Liver (tissue), 3 donors: ENCODE results near the gene PPM1E.

ENCODE experiments used
- FOXA1 ChIP-seq: IDR thresholded peaks from 2 replicates; pipeline ENCODE4 v1.6.1; 2016; ENCODE audit warnings: antibody characterized with exemption
- NR2F2 ChIP-seq: IDR thresholded peaks from 2 replicates; pipeline ENCODE4 v1.6.1; 2016; ENCODE audit warnings: antibody characterized with exemption
- RXRA ChIP-seq, 2 donors: IDR thresholded peaks; 2 replicates each; pipeline ENCODE4 v1.6.1; 2017 to 2018; ENCODE audit warnings: antibody characterized with exemption in 2 of 2, mild to moderate bottlenecking in 1 of 2
- TAF1 ChIP-seq: conservative IDR thresholded peaks from 2 replicates; pipeline ENCODE4 v1.6.1; 2016; ENCODE audit warnings: antibody characterized with exemption, mild to moderate bottlenecking
- TF ChIP-seq, protein P1 (sequence below): fragments of 150-350 bp; IDR thresholded peaks from 2 replicates; pipeline ENCODE4 v1.5.1; 2017; ENCODE audit warnings: improper control_type of control experiment, low read depth, low read length; ENCODE audit not compliant: missing input control
- TF ChIP-seq, protein P2 (sequence below): IDR thresholded peaks from 2 replicates; pipeline ENCODE4 v1.6.1; 2016; ENCODE audit warnings: antibody characterized with exemption
- TF ChIP-seq, protein P3 (sequence below): IDR thresholded peaks from 2 replicates; pipeline ENCODE4 v1.6.1; 2016; ENCODE audit warnings: antibody characterized with exemption
- donor health status: healthy.
- donor health status: healthy.

DNA sequence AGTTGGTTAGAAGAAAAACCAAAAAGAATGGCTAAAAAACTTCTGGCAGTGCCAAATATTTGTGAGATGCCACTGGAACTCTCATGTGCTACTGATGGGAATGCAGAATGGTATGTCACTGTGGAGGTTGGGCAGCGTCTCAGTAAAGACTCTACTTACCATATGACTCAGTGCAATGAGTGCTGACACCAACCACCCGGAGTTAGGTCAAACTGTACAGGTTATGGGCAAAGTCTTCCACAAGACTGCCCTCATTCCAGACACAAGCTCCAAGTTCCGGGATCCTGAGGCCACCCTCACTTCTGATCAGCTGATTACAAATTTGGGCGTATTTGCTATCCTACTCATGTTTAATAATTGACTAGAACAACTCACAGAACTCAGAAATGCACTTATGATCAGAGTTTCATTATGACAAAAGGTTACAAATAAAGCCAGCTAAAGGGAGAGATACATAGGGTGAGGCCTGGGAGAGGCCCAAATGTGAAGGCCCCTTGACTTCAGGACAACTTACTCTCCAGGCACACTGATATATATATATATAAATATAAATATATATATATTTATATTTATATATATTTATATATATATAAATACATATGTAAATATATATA lies 236.2 kb downstream of the PPM1E start:
- TF ChIP-seq NR2F2 = peak; percentile 60
- TF ChIP-seq, protein P1, sequence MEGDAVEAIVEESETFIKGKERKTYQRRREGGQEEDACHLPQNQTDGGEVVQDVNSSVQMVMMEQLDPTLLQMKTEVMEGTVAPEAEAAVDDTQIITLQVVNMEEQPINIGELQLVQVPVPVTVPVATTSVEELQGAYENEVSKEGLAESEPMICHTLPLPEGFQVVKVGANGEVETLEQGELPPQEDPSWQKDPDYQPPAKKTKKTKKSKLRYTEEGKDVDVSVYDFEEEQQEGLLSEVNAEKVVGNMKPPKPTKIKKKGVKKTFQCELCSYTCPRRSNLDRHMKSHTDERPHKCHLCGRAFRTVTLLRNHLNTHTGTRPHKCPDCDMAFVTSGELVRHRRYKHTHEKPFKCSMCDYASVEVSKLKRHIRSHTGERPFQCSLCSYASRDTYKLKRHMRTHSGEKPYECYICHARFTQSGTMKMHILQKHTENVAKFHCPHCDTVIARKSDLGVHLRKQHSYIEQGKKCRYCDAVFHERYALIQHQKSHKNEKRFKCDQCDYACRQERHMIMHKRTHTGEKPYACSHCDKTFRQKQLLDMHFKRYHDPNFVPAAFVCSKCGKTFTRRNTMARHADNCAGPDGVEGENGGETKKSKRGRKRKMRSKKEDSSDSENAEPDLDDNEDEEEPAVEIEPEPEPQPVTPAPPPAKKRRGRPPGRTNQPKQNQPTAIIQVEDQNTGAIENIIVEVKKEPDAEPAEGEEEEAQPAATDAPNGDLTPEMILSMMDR = no peak
- TF ChIP-seq, protein P2, sequence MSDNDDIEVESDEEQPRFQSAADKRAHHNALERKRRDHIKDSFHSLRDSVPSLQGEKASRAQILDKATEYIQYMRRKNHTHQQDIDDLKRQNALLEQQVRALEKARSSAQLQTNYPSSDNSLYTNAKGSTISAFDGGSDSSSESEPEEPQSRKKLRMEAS = peak; percentile 83
- no peak for TF ChIP-seq TAF1
- peak; percentile 93 to 97 for TF ChIP-seq RXRA (IDR thresholded peaks at IDR 0.05)
- TF ChIP-seq, protein P3, sequence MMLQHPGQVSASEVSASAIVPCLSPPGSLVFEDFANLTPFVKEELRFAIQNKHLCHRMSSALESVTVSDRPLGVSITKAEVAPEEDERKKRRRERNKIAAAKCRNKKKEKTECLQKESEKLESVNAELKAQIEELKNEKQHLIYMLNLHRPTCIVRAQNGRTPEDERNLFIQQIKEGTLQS = peak; percentile 57
- no peak for TF ChIP-seq FOXA1
